SK-N-SH (cell line): Measurements from ENCODE around the gene OR2L2.

Experiments used
- POLR2AphosphoS5 ChIP-seq: IDR thresholded peaks from 2 replicates; pipeline ENCODE4 v1.6.1; 2012; ENCODE audit warnings: low read depth, low read length
- RXRA ChIP-seq: IDR thresholded peaks from 2 replicates; pipeline ENCODE4 v1.4.0; 2012; ENCODE audit warnings: low read depth, mild to moderate bottlenecking, borderline replicate concordance
- TF ChIP-seq, protein P1 (sequence below): fragments of 200-600 bp; sonication (generic); IDR thresholded peaks from 2 replicates; pipeline ENCODE4 v1.6.1; 2017; ENCODE audit warnings: antibody characterized with exemption, mild to moderate bottlenecking, moderate library complexity

DNA sequence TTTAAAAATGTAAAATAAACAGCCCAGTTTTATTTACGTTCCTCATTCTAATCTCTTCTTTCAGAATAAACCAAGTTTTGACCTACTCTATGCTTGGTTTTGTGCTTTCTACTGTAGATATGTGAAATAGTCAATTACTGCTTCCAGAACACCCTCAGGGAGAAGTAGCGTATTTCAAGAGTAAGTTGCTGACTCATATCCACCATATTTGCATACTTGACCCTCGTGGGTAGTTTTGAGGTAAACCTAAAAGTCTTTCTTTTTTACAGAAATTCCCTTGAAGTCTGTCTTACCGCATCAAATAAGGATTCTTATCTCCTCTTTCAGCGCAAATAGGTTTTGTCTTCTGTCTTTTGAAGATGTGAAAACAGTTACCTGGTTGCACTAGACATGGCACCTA is 15.3 kb downstream of the OR2L2 start:
- TF ChIP-seq RXRA (no peak), POLR2AphosphoS5 (no peak)
- TF ChIP-seq, protein P1, sequence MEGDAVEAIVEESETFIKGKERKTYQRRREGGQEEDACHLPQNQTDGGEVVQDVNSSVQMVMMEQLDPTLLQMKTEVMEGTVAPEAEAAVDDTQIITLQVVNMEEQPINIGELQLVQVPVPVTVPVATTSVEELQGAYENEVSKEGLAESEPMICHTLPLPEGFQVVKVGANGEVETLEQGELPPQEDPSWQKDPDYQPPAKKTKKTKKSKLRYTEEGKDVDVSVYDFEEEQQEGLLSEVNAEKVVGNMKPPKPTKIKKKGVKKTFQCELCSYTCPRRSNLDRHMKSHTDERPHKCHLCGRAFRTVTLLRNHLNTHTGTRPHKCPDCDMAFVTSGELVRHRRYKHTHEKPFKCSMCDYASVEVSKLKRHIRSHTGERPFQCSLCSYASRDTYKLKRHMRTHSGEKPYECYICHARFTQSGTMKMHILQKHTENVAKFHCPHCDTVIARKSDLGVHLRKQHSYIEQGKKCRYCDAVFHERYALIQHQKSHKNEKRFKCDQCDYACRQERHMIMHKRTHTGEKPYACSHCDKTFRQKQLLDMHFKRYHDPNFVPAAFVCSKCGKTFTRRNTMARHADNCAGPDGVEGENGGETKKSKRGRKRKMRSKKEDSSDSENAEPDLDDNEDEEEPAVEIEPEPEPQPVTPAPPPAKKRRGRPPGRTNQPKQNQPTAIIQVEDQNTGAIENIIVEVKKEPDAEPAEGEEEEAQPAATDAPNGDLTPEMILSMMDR, result no peak
